ENCODE measurements around the gene RCAN2. TPM values are rescaled to one million over a fixed set of nuclear protein-coding genes. Genes with fewer than 3 reads are reported as not detected.

The RCAN2 gene
- total and polyA plus RNA-seq, 2 donors (not counting 3 experiments of a cell fraction or from before 2014, with no cell fraction given): 0.07 to 0.33 TPM

DNA sequence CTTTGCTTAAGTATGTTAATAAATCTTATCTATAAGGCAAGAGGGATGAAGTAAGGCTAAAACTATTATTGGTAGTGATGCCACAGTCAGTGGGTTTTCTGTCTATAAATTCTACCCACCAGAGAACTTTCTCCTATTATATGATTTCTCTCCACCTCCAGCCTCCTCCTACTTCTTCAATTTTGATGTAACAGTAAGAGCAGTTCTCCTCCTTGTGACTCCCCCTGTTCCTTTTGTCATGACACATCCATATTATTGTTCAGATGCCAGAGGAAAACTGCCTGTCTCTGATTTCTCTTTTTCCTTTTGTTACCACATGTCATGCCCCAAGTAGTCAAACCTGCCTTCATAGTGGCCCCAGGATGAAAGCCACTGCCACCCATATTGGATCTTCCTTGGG is 9.1 kb upstream of the RCAN2 start:
- Histone ChIP-seq H4K20me1 (replicated peaks; ENCODE audit: control insufficient read depth, extremely low read depth, insufficient read depth, low read length) (no peaks in the 10 kb centered on the region), H3K36me3 (ENCODE audit: control insufficient read depth in 2 of 2, extremely low read depth in 1 of 2, insufficient read depth in 2 of 2, low read length in 2 of 2) (no peaks in the 10 kb centered on the region), H3K27me3 (ENCODE audit: control insufficient read depth in 2 of 2, insufficient read depth in 2 of 2, low read length in 2 of 2) (no peaks in the 10 kb centered on the region), H3K4me2 (ENCODE audit: insufficient read depth, low read length) (no peak overlapping the region), H3K27ac (ENCODE audit: insufficient read depth, low read depth, low read length) (no peak overlapping the region), H3K79me2 (ENCODE audit: control insufficient read depth, insufficient read depth, low read length) (no peaks in the 10 kb centered on the region), H3K4me3 (replicated peaks in 1 of 3; ENCODE audit: insufficient read depth in 1 of 3, low read depth in 1 of 3, low read length in 3 of 3) (no peak overlapping the region), H3K9ac (replicated peaks; ENCODE audit: extremely low read depth, insufficient read depth, low read length) (no peak overlapping the region), H2AFZ (ENCODE audit: low read depth, low read length) (no peak overlapping the region), H3K4me1 (ENCODE audit: control insufficient read depth, extremely low read depth, insufficient read depth, low read length) (no peaks in the 10 kb centered on the region), H3K9me3 (replicated peaks; ENCODE audit: control insufficient read depth, insufficient read depth, low read length) (no peaks in the 10 kb centered on the region), H3K9me1 (replicated peaks; ENCODE audit: control insufficient read depth, extremely low read depth, insufficient read depth, low read length) (no peaks in the 10 kb centered on the region)
- TF ChIP-seq JUN (IDR thresholded peaks at IDR 0.05; ENCODE audit: borderline replicate concordance, insufficient read depth, insufficient read length, low read depth) (no peak), EZH2 (IDR thresholded peaks at IDR 0.05; ENCODE audit: borderline replicate concordance, low read depth, low read length, severe bottlenecking) (no peak), GATA2 (IDR thresholded peaks at IDR 0.05; ENCODE audit: insufficient read depth, insufficient read length, low read depth, low read length) (no peak)
- ChIA-PET POLR2A (no interaction called here), CTCF (no interaction called here)
- intact Hi-C loops (cut with micrococcal nuclease): no loop called here
- no peak for DNase-seq (ENCODE audit: low read depth, low spot score)
- FAIRE-seq: no peak
- dilution Hi-C loops (cut with MboI; ENCODE audit: extremely low pct_ligation_motif_present, low sequenced_read_pairs): no loop called here
- BruUV-seq (replicated peaks): no TSS peak

DNA sequence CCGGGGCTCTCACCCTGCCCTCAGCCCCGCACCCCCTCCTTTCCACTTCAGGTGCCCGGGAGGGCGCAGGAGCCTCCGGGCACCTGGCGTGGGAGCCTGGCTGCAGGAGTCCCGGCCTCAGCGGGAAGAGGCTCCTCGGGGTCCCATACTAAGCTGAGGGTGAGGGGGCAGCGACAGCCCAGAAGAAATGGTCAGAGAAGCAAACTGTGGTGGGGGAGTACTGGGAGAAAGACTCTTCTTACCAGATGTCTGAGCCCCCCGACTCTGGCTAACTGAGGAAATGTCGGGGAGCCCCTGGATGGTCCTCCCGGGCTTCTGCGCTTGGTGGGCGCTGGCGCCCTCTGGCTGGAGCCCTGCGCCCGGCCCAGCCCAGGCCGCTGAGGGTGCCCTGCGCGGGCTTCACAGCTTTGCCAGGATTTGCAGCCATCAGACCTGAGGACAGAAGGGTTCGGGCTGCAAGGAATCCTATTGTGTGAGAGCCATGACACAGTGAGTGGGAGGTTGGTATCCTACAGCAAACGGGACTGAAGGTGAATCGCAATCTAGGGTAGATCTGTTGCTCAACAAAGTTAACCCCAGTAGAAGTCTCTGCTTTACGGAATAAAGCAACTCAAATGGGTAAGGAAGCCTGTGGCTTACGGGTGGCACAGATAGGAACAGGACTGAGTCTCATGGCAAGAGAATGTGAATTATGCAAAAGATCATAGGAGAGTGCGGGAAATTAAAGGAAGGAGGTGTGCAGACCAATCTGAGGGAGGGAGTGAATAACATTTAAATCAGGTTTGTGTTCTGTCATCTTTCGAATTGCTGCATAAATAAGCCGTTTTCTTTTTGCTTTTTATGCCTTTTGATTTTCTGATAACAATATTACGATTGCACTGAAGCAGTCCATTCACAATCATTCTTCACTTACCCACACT is 639 bp upstream of the RCAN2 start:
- intact Hi-C loops (cut with micrococcal nuclease) (loop anchor here (1.0 to 5.0 kb wide), 3 partner anchors 73 to 555 kb away; no protein-coding TSS in a partner anchor), dilution Hi-C loops (cut with MboI; ENCODE audit: extremely low pct_ligation_motif_present, low sequenced_read_pairs) (no loop called here)
- ChIA-PET CTCF (interaction anchor here (1.1 to 1.3 kb wide), 3 partner anchors 14 to 73 kb away, joined by 4 to 5 read pairs (median 4); no protein-coding TSS in a partner anchor), POLR2A (no interaction called here)
- BruUV-seq (replicated peaks): no TSS peak
- Histone ChIP-seq H3K4me1 (ENCODE audit: control insufficient read depth, extremely low read depth, insufficient read depth, low read length) (peaks cover 8% of the 10 kb centered on the region), H3K79me2 (ENCODE audit: control insufficient read depth, insufficient read depth, low read length) (no peaks in the 10 kb centered on the region), H3K27me3 (ENCODE audit: control insufficient read depth in 2 of 2, insufficient read depth in 2 of 2, low read length in 2 of 2) (peaks cover 29 to 50% of the 10 kb centered on the region in 2 experiments), H3K4me2 (ENCODE audit: insufficient read depth, low read length) (peak overlapping the region; percentile 81), H3K36me3 (ENCODE audit: control insufficient read depth in 2 of 2, extremely low read depth in 1 of 2, insufficient read depth in 2 of 2, low read length in 2 of 2) (no peaks in the 10 kb centered on the region), H4K20me1 (replicated peaks; ENCODE audit: control insufficient read depth, extremely low read depth, insufficient read depth, low read length) (no peaks in the 10 kb centered on the region), H3K9me1 (replicated peaks; ENCODE audit: control insufficient read depth, extremely low read depth, insufficient read depth, low read length) (no peaks in the 10 kb centered on the region), H3K4me3 (replicated peaks in 1 of 3; ENCODE audit: insufficient read depth in 1 of 3, low read depth in 1 of 3, low read length in 3 of 3) (peak overlapping the region; percentile 14 to 42 (median 40)), H3K9ac (replicated peaks; ENCODE audit: extremely low read depth, insufficient read depth, low read length) (no peak overlapping the region), H3K9me3 (replicated peaks; ENCODE audit: control insufficient read depth, insufficient read depth, low read length) (no peaks in the 10 kb centered on the region), H3K27ac (ENCODE audit: insufficient read depth, low read depth, low read length) (no peak overlapping the region), H2AFZ (ENCODE audit: low read depth, low read length) (peak overlapping the region; percentile 41)
- TF ChIP-seq, protein P1, sequence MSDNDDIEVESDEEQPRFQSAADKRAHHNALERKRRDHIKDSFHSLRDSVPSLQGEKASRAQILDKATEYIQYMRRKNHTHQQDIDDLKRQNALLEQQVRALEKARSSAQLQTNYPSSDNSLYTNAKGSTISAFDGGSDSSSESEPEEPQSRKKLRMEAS (IDR thresholded peaks at IDR 0.05; ENCODE audit: insufficient read depth, insufficient read length): no peak
- TF ChIP-seq JUN (IDR thresholded peaks at IDR 0.05; ENCODE audit: borderline replicate concordance, insufficient read depth, insufficient read length, low read depth) (no peak), POLR2AphosphoS5 (IDR thresholded peaks at IDR 0.05; ENCODE audit: insufficient read depth, low read depth, low read length) (no peak), EZH2 (IDR thresholded peaks at IDR 0.05; ENCODE audit: borderline replicate concordance, low read depth, low read length, severe bottlenecking) (peak; percentile 60), MYC (IDR thresholded peaks at IDR 0.05; ENCODE audit: low read depth, low read length) (no peak), POLR2A (IDR thresholded peaks at IDR 0.05; ENCODE audit: low read depth, low read length) (no peak), GATA2 (IDR thresholded peaks at IDR 0.05; ENCODE audit: insufficient read depth, insufficient read length, low read depth, low read length) (no peak), FOS (IDR thresholded peaks at IDR 0.05; ENCODE audit: borderline replicate concordance, insufficient read depth, low read length) (no peak)
- TF ChIP-seq, protein P2, sequence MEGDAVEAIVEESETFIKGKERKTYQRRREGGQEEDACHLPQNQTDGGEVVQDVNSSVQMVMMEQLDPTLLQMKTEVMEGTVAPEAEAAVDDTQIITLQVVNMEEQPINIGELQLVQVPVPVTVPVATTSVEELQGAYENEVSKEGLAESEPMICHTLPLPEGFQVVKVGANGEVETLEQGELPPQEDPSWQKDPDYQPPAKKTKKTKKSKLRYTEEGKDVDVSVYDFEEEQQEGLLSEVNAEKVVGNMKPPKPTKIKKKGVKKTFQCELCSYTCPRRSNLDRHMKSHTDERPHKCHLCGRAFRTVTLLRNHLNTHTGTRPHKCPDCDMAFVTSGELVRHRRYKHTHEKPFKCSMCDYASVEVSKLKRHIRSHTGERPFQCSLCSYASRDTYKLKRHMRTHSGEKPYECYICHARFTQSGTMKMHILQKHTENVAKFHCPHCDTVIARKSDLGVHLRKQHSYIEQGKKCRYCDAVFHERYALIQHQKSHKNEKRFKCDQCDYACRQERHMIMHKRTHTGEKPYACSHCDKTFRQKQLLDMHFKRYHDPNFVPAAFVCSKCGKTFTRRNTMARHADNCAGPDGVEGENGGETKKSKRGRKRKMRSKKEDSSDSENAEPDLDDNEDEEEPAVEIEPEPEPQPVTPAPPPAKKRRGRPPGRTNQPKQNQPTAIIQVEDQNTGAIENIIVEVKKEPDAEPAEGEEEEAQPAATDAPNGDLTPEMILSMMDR (IDR thresholded peaks at IDR 0.05; ENCODE audit: extremely low read depth in 1 of 2, insufficient read depth in 1 of 2, low read depth in 1 of 2, low read length in 2 of 2): peak; percentile 27 to 42
- peak; percentile 12 for DNase-seq (ENCODE audit: low read depth, low spot score)
- peak; percentile 57 for FAIRE-seq
